Endodermal cell (in vitro differentiated cells): ENCODE results near the gene HIGD1A. TPM values are rescaled to one million over a fixed set of nuclear protein-coding genes. Genes with fewer than 3 reads are reported as not detected.
A peak's percentile ranks its signal among the peaks of the same experiment; 100 is the strongest.

Experiments used
- DNase-seq: peaks from one replicate; pipeline ENCODE4 v3.0.0-alpha.2; 2017
- H3K27ac ChIP-seq: 2 replicates; pipeline ENCODE4 v1.5.1; 2013; ENCODE audit warnings: mild to moderate bottlenecking, low read depth, low read length, moderate library complexity
- H3K27me3 ChIP-seq: 2 replicates; pipeline ENCODE4 v1.6.1; 2013; ENCODE audit warnings: mild to moderate bottlenecking, low read length, moderate library complexity; ENCODE audit not compliant: insufficient read depth, control insufficient read depth, poor library complexity, severe bottlenecking
- H3K36me3 ChIP-seq: 2 replicates; pipeline ENCODE4 v1.7.0; 2013; ENCODE audit warnings: mild to moderate bottlenecking, low read length, moderate library complexity; ENCODE audit not compliant: control insufficient read depth, insufficient read depth
- H3K4me1 ChIP-seq: one replicate; pipeline ENCODE4 v1.7.0; 2013; ENCODE audit warnings: low read length; ENCODE audit not compliant: control insufficient read depth, insufficient read depth
- H3K4me3 ChIP-seq: 2 replicates; pipeline ENCODE4 v1.5.1; 2013; ENCODE audit warnings: mild to moderate bottlenecking, low read length, moderate library complexity
- H3K9ac ChIP-seq: 2 replicates; pipeline ENCODE4 v1.6.1; 2013; ENCODE audit warnings: mild to moderate bottlenecking, low read length, moderate library complexity; ENCODE audit not compliant: poor library complexity, severe bottlenecking; ENCODE audit errors: extremely low read depth
- H3K9me3 ChIP-seq: 2 replicates; pipeline ENCODE4 v1.6.1; 2013; ENCODE audit warnings: mild to moderate bottlenecking, low read length, moderate library complexity; ENCODE audit not compliant: control insufficient read depth
- H3K27ac Mint-ChIP-seq: 2 replicates; pipeline ENCODE4 v1.8.0; 2020; ENCODE audit warnings: mixed read lengths
- H3K27me3 Mint-ChIP-seq: 2 replicates; pipeline ENCODE4 v1.8.0; 2021; ENCODE audit warnings: mild to moderate bottlenecking, mixed read lengths; ENCODE audit not compliant: insufficient read depth
- H3K36me3 Mint-ChIP-seq: 2 replicates; pipeline ENCODE4 v1.8.0; 2020; ENCODE audit warnings: low read depth, mixed read lengths
- H3K4me1 Mint-ChIP-seq: 2 replicates; pipeline ENCODE4 v1.8.0; 2020; ENCODE audit warnings: mixed read lengths
- H3K4me3 Mint-ChIP-seq: 2 replicates; pipeline ENCODE4 v1.8.0; 2020; ENCODE audit warnings: mild to moderate bottlenecking, moderate library complexity, mixed read lengths
- H3K9me3 Mint-ChIP-seq: 2 replicates; pipeline ENCODE4 v1.8.0; 2020; ENCODE audit warnings: mild to moderate bottlenecking, mixed read lengths
- whole genome bisulfite sequencing, 2 experiments: methylation state at CpG; one replicate each; pipeline versions ENCODE4 v1.1.5 to v1.1.7; 2013; ENCODE audit warnings: missing lambda C conversion rate in 2 of 2, mixed read lengths in 1 of 2; ENCODE audit not compliant: insufficient coverage in 1 of 2, insufficient read length in 1 of 2; 5-methylcytosine and 5-hydroxymethylcytosine counted together
- total RNA-seq, 2 donors: library from RNA; stranded (reverse); fragmentation: NEBNext Ultra II Directional in 1 of 2; extraction: Animal tissue kit (Norgen Biotek cat#: 25700) in 1 of 2; gene quantifications; 2 replicates in 1 of 2; 3 replicates in 1 of 2; pipeline ENCODE4 v1.2.1, GENCODE V29; 2021
- TF ChIP-seq, protein P1 (sequence below): fragments of 200-600 bp; sonication (generic); conservative IDR thresholded peaks from 2 replicates; pipeline ENCODE4 v1.5.0; 2021; ENCODE audit warnings: antibody characterized with exemption, mild to moderate bottlenecking

The HIGD1A gene
- total RNA-seq, 2 donors from 2014 or later, result 116 to 121 TPM

GRCh38 chr3:42780398-42780797, 23.9 kb downstream of the HIGD1A start:
- Histone ChIP-seq H3K4me3 (no peak overlapping the region), H3K27me3 (no peaks in the 10 kb centered on the region), H3K4me1 (no peaks in the 10 kb centered on the region), H3K27ac (no peak overlapping the region), H3K9ac (no peak overlapping the region), H3K9me3 (no peaks in the 10 kb centered on the region), H3K36me3 (peaks cover 54% of the 10 kb centered on the region)
- Mint-ChIP-seq H3K27ac (no peak overlapping the region), H3K4me3 (no peak overlapping the region), H3K36me3 (peaks cover 37% of the 10 kb centered on the region), H3K27me3 (no peaks in the 10 kb centered on the region), H3K4me1 (peaks cover 7% of the 10 kb centered on the region), H3K9me3 (no peaks in the 10 kb centered on the region)
- 93 to 100% methylated on average over 1 to 3 of the region's 3 CpGs for WGBS, 2 experiments
- no peak for DNase-seq
- TF ChIP-seq, protein P1, sequence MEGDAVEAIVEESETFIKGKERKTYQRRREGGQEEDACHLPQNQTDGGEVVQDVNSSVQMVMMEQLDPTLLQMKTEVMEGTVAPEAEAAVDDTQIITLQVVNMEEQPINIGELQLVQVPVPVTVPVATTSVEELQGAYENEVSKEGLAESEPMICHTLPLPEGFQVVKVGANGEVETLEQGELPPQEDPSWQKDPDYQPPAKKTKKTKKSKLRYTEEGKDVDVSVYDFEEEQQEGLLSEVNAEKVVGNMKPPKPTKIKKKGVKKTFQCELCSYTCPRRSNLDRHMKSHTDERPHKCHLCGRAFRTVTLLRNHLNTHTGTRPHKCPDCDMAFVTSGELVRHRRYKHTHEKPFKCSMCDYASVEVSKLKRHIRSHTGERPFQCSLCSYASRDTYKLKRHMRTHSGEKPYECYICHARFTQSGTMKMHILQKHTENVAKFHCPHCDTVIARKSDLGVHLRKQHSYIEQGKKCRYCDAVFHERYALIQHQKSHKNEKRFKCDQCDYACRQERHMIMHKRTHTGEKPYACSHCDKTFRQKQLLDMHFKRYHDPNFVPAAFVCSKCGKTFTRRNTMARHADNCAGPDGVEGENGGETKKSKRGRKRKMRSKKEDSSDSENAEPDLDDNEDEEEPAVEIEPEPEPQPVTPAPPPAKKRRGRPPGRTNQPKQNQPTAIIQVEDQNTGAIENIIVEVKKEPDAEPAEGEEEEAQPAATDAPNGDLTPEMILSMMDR, result no peak

GRCh38 chr3:42778644-42779043, 25.6 kb downstream of the HIGD1A start:
- H3K27me3 ChIP-seq, result no peaks in the 10 kb centered on the region
- no peaks in the 10 kb centered on the region for H3K9me3 Mint-ChIP-seq
- no peak overlapping the region for H3K4me3 Mint-ChIP-seq
- H3K9ac ChIP-seq, result no peak overlapping the region
- no peaks in the 10 kb centered on the region for H3K27me3 Mint-ChIP-seq
- H3K4me1 ChIP-seq, result no peaks in the 10 kb centered on the region
- H3K27ac ChIP-seq, result no peak overlapping the region
- peaks cover 7% of the 10 kb centered on the region for H3K4me1 Mint-ChIP-seq
- no peaks in the 10 kb centered on the region for H3K9me3 ChIP-seq
- WGBS, 2 experiments, result 91 to 96% methylated on average over 2 of the region's 2 CpGs
- H3K36me3 Mint-ChIP-seq, result peaks cover 29% of the 10 kb centered on the region
- no peak overlapping the region for H3K4me3 ChIP-seq
- peaks cover 36% of the 10 kb centered on the region for H3K36me3 ChIP-seq
- TF ChIP-seq, protein P1, result no peak
- DNase-seq, result no peak
- H3K27ac Mint-ChIP-seq, result no peak overlapping the region

- Mint-ChIP-seq H3K36me3 (peaks cover 6% of the 10 kb centered on the region), H3K4me1 (no peaks in the 10 kb centered on the region), H3K27me3 (peaks cover 29% of the 10 kb centered on the region), H3K4me3 (peak overlapping the region; percentile 65), H3K27ac (peak overlapping the region; percentile 78), H3K9me3 (peaks cover 12% of the 10 kb centered on the region)
- peak overlapping the region; percentile 80 for H3K4me3 ChIP-seq
- no peaks in the 10 kb centered on the region for H3K4me1 ChIP-seq
- H3K36me3 ChIP-seq, result peaks cover 6% of the 10 kb centered on the region
- peaks cover 6% of the 10 kb centered on the region for H3K27me3 ChIP-seq
- H3K9me3 ChIP-seq, result no peaks in the 10 kb centered on the region
- H3K9ac ChIP-seq, result peak overlapping the region; percentile 16
- H3K27ac ChIP-seq, result peak overlapping the region; percentile 69
- no peak for DNase-seq
- TF ChIP-seq, protein P1, result no peak
- WGBS, 2 experiments, result 3 to 22% methylated on average over 5 to 6 of the region's 6 CpGs
Observed at GRCh38 chr3:42773409-42773751, 30.9 kb downstream of the HIGD1A start.
